ENCODE measurements around the gene EGLN1.

EGLN1 gene

DNA sequence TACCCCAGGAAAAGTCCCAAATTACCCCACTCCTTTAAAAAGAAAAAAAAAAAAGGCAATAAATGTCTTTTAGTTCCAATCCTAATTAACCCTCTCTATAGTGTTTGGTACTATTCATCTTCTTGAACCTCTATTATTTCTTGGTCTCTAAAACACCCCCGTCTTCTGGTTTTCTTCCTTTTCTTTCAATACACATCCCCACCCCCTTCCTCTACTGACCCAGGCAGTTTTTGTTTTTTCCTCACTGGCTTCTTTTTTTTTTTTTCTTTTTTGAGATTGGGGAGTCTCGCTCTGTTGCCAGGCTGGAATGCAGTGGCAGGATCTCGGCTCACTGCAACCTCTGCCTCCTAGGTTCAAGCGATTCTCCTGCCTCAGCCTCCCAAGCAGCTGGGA lies 26.1 kb downstream of the EGLN1 start:
- DNase-seq, result no peak

- no peak for DNase-seq
These were observed 26.8 kb downstream of the EGLN1 start for GRCh38 chr1:231395076-231395997.

DNA sequence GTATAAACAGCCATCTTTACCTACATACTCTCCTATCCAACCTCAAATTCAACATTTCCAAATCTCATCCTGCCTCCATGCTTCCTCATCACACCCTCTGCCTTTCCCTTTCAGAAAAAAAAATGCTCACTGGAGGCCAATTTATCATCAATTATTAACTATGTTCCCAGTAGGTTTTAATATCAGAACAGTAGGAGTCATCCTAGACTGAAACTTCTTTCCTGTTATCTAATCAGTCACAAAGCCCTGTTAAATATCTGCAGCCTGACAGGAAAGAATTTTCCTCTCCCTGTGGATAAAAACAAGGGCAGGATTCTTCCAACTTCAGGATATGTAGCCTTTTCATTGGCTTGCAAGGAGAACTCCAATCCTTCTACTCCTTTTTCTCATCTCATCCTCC lies 28.4 kb downstream of the EGLN1 start:
- DNase-seq, result no peak

GRCh38 chr1:231392389-231393131 lies 29.5 kb downstream of the EGLN1 start:
- no peak for DNase-seq

- no peak for DNase-seq
These were observed 32.0 kb downstream of the EGLN1 start for GRCh38 chr1:231390071-231390470.

DNA sequence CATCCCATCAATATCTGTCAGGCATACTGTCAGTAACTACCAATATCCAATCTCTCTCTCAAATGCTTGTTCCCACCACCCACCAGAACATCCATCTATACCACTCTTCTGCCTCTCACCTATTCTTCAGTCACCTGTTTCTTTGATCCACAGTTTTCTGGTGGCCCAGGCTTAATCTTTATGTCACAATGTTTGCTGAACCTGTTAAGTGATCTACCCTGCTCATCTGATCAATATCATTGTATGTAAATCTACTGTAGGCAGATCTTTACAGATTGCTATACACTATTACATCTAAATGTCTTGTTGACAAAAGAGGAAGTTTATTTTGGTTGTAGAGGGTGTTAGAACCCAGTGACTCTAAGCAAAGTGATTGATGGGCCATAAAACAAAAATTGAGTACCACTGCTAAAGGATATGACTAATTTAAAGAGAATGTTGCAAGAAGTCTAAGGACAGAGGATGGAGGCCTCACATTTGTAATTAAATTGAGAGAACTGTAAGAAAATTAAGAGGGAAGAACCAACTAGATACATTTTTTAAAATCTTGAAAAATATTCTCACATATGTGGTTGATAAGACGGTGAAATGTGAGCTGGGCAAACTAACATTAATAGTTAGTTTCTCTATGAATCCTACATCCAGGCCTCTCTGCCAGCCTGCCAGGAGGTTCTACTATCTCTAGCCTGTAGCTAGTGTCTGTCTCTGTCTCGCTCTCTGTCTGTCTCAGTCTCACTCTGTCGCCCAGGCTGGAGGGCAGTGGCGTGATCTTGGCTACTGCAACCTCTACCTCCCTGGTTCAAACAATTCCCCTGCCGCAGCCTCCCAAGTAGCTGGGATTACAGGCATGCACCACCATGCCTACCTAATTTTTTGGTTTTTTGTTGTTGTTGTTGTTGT lies 34.1 kb downstream of the EGLN1 start:
- DNase-seq, result no peak

GRCh38 chr1:231386466-231386865 lies 35.6 kb downstream of the EGLN1 start:
- no peak for DNase-seq

GRCh38 chr1:231385416-231385748 lies 36.7 kb downstream of the EGLN1 start:
- DNase-seq, result no peak

DNA sequence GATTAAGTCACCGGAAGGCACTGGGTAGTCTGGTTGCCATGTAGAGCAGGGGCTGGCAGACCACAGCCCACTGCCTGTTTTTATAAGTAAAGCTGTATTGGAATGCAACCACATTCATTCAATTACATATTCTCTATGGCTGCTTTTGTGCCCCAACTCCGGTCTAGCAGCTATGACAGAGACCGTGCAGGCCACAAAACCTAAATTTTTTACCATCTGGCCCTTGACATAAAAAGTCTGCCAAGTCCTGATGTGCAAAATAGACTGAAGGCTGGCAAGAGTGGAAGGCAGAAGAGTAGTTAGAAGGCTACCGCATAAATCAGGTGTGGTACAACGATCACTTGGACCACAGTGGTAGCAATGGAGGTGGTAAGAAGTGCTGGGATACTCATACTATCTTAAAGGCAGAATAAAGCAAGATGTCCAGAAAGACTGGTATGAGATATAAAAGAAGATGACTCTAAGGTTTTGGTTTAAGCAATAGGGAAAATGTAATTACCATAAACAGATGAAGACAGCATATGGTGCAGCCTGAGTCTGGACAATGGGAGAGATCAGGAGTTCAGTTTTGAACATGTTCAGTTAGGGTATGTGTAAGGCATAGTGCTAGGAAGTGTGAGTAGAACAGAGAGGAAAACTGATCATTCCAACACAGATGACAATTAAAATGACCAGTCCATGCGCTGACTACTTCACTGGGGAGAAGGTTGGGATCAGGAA lies 37.2 kb downstream of the EGLN1 start:
- no peak for DNase-seq

GRCh38 chr1:231383159-231383860 lies 38.8 kb downstream of the EGLN1 start:
- no peak for DNase-seq

DNA sequence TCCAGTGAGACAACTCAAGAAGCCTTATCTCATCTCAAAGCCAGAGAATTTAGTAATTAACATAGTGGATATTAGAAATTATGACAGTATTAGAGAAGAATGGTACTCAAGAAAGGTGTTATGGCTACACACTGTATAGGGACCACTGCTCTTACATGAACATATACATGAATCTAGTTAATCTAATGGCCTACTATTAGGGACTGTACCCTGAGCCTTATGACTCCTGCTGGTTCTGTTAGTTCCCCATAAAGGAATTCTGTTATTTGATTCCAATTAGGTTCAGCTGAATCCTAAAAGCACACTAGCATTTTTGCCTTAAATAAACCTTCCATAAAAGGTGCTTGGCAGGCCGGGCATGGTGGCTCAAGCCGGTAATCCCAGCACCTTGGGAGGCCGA lies 39.7 kb downstream of the EGLN1 start:
- DNase-seq, result no peak

DNA sequence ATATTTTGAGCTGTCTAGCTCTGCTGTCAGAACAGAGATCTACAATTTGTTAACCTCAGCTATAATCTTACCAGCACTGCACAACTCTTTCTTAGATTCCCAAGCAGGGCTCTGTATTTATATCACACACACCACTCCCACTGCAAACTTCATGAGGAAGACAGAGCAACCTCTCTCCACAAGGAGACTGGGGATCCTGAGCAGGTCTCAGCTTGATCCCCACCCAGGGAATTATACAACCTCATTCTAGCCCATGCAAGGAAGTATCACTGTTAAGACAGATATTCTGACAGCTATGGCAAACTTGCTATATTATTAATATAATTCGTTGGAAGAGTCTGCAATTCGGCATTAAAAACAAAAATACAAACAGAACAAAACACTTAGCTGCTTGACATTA lies 40.4 kb downstream of the EGLN1 start:
- no peak for DNase-seq

DNA sequence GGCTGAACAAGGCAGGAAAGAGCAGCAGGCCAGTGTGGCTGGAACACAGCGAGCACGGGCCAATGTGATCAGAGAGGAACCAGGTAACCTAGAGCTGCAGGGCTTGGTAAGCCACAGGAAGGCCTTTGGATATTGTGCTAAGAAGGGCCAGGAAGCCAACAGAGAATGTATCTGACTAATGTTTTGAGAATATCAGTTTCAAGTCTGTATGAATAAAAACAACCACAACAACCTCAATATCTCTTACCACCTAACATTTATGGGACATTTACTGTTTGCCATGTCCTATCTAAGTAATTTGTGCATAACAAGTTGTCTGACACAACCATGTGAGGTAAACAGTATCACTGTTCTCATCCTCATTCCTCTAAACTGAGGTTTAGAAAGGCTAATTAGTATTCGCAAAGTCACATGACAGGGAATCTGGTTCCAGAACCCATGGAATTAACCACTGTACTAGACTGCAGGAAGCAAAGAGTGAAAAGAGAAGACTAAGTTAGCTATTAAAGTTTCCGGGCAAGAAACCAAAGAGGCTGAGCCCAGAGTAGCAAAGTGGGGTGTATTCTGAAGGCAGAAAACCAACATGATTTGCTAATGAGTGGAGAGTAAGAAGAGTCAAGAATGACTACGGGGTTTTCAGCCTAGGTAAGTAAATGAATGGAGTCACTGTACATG lies 45.1 kb downstream of the EGLN1 start:
- no peak for DNase-seq

DNA sequence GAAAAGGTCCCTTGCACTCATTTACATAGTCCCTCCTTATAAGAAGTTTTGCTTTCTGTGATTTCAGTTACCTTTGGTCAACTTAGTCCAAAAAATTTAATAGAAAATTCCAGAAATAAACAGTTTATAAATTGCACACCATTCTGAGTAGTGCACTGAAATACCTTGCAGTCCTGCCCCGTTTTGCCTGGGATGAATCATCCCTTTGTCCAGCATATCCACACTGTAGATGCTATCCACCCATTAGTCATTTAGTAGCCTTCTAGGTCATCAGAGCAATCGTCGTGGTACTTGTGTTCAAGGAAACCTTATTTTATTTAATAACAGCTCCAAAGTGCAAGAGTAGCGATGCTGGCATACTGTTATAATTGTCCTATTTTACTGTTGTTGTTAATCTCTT lies 46.0 kb downstream of the EGLN1 start:
- no peak for DNase-seq

GRCh38 chr1:231374394-231374793 lies 47.7 kb downstream of the EGLN1 start:
- DNase-seq, result no peak

DNA sequence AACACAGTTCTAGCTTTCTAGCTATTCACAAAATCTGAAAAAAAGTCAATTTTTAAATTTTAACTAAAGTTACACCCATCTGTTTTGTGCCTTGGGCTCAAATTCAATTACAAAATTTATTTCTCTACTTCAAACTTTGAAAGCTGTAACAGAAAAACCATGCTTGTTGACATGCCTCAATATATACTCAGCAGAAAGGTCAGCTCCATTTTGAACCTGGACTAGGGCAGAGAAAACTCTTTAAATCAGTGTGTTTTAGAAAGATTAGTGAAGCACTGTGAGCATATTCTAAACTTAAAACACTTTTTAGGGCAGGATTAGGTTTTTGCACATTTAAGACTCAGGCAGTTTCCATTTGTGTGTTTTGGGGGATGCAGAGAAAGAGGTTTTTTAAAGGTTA lies 49.6 kb downstream of the EGLN1 start:
- DNase-seq, result no peak

- DNase-seq, result no peak
These were observed 52.8 kb downstream of the EGLN1 start for GRCh38 chr1:231369282-231369681.

DNA sequence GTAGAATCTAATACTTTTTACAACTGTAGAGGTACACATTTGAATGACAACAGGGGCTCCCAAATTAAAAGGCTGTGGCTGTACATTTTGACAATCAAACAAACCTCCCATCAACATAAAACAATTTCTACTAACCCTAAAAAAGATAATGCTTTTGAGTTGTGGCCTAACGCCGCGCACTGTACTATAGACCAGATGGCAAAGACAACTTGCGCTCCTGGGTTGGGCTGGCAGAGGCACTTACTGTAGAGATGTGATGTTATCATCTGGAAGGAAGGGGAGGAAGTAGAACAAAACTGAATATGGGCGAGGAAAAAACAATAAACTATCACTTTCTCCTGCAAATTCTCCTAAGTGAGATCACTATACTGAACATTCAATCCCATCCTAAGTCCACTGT lies 57.9 kb downstream of the EGLN1 start:
- no peak for DNase-seq

DNA sequence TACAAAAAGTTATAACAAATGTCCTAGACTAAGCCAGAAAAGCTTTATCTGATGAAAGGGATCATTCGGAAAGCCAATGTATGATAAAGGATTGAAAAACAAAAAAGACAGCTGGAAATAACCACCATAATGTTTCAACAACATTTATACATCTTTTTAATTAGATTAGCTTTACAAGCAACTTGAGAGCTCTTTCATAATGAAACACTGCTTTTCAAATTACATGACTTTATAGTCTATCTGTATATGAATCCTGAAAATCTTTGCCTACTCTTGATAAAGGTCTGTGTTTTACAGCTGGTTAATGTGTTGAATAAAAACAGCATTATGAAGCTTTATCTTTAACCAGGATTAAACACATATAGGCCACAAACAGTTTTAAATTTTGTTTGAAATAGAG lies 58.5 kb downstream of the EGLN1 start:
- DNase-seq, result no peak

GRCh38 chr1:231362325-231362724 lies 59.8 kb downstream of the EGLN1 start:
- no peak for DNase-seq

DNA sequence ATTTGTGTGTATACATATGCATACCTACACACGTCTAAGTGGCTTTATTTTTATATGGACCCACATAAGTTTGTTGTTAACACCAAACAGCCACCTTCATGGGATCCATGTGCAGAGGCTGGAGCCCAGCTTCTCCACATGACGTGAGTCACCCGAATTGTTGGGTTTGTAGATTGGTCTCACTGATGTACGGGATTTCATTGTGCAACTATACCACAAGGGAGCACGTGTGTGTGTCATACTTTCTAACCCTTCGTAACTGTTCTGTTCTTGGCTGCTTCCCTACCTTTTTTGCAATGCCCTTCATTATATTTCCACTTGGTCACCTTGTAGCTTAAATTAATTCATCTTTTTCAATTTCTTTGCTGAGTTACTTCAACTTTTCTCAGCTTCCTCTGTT lies 63.0 kb downstream of the EGLN1 start:
- DNase-seq, result no peak

Measured in stimulated activated naive CD4-positive, alpha-beta T cell (primary cell).